HepG2 (cell line): ENCODE results near the gene FIBP. TPM values are rescaled to one million over a fixed set of nuclear protein-coding genes. Genes with fewer than 3 reads are reported as not detected.

Source experiments
- ATM ChIP-seq: fragments of 450-650 bp; IDR thresholded peaks from 2 replicates; pipeline ENCODE4 v1.7.1; 2017; ENCODE audit warnings: mild to moderate bottlenecking, borderline replicate concordance
- CEBPB ChIP-seq: IDR thresholded peaks from 2 replicates; pipeline ENCODE4 v1.6.1; 2011; ENCODE audit warnings: low read depth, low read length, improper control_type of control experiment, borderline replicate concordance
- JDP2 ChIP-seq: sonication (generic); formaldehyde crosslinking; IDR thresholded peaks from 2 replicates; pipeline ENCODE4 v1.8.1; 2022; ENCODE audit warnings: missing genetic modification reagents, borderline replicate concordance
- ZC3H4 ChIP-seq: sonication (generic); formaldehyde crosslinking; IDR thresholded peaks from 2 replicates; pipeline ENCODE4 v1.4.0; 2020; ENCODE audit warnings: missing genetic modification reagents, borderline replicate concordance
- ZFP36L1 ChIP-seq: sonication (generic); formaldehyde crosslinking; IDR thresholded peaks from 2 replicates; pipeline ENCODE4 v1.8.0; 2022; ENCODE audit warnings: mild to moderate bottlenecking, missing genetic modification reagents, moderate library complexity
- ZKSCAN1 ChIP-seq: fragments of 150-350 bp; IDR thresholded peaks from 2 replicates; pipeline ENCODE4 v1.6.1; 2014; ENCODE audit warnings: low read length
- ZNF260 ChIP-seq: sonication (generic); formaldehyde crosslinking; IDR thresholded peaks from 2 replicates; pipeline ENCODE4 v1.4.0; 2020; ENCODE audit warnings: missing genetic modification reagents, low read depth, mild to moderate bottlenecking, borderline replicate concordance
- ZNF343 ChIP-seq: sonication (generic); formaldehyde crosslinking; IDR thresholded peaks from 2 replicates; pipeline ENCODE4 v1.4.0; 2020; ENCODE audit warnings: mild to moderate bottlenecking, missing genetic modification reagents
- ZNF776 ChIP-seq: sonication (generic); formaldehyde crosslinking; IDR thresholded peaks from 2 replicates; pipeline ENCODE4 v1.4.0; 2020; ENCODE audit warnings: mild to moderate bottlenecking, missing genetic modification reagents
- polyA plus RNA-seq, 8 experiments: library from polyadenylated mRNA; depleted of rRNA in 3 of 8; stranded (reverse) in 7 of 8; unstranded in 1 of 8; fragments of >200 nt; fragmentation: Illumina TruSeq in 4 of 8; extraction: Trizol in 4 of 8; gene quantifications; 2 replicates each; pipeline versions ENCODE4 v1.2.1 to v1.2.3, GENCODE V29; 2011 to 2016; ENCODE audit warnings: low read depth in 4 of 8, missing spikeins in 1 of 8, mixed read lengths in 1 of 8; ENCODE audit not compliant: insufficient read depth in 1 of 8
- total RNA-seq, 5 experiments: library from RNA; depleted of rRNA; stranded (reverse); fragments of >200 nt; fragmentation: Illumina TruSeq; extraction: Trizol; gene quantifications; 2 replicates each; pipeline ENCODE4 v1.2.3, GENCODE V29; 2016; ENCODE audit warnings: low read depth in 1 of 5
- TF ChIP-seq, protein P1 (sequence below): sonication (generic); formaldehyde crosslinking; IDR thresholded peaks from 2 replicates; pipeline ENCODE4 v1.5.1; 2020; ENCODE audit warnings: mild to moderate bottlenecking, missing genetic modification reagents, borderline replicate concordance
- TF ChIP-seq, protein P2 (sequence below): fragments of 450-650 bp; IDR thresholded peaks from 2 replicates; pipeline ENCODE4 v1.6.1; 2017; ENCODE audit warnings: mild to moderate bottlenecking
- TF ChIP-seq, protein P3 (sequence below): sonication (generic); formaldehyde crosslinking; IDR thresholded peaks from 2 replicates; pipeline ENCODE4 v1.9.0; 2021; ENCODE audit warnings: missing genetic modification reagents, borderline replicate concordance
- TF ChIP-seq, protein P4 (sequence below): sonication (generic); formaldehyde crosslinking; IDR thresholded peaks from 2 replicates; pipeline ENCODE4 v1.8.0; 2022; ENCODE audit warnings: mild to moderate bottlenecking, missing genetic modification reagents; ENCODE audit not compliant: insufficient replicate concordance
- TF ChIP-seq, protein P5 (sequence below), 2 experiments: sonication (generic) in 1 of 2; formaldehyde crosslinking in 1 of 2; IDR thresholded peaks; 2 replicates each; pipeline versions ENCODE4 v1.6.1 to v1.9.0; 2014 to 2022; ENCODE audit warnings: antibody characterized with exemption in 1 of 2, borderline replicate concordance in 1 of 2, inconsistent platforms in 1 of 2, low read depth in 1 of 2, missing genetic modification reagents in 1 of 2

The FIBP gene
- total and polyA plus RNA-seq, 2 of the 13 experiments (the other 11 are each of a cell fraction or from before 2014, with no cell fraction given), result 42.9 to 62.1 TPM

DNA sequence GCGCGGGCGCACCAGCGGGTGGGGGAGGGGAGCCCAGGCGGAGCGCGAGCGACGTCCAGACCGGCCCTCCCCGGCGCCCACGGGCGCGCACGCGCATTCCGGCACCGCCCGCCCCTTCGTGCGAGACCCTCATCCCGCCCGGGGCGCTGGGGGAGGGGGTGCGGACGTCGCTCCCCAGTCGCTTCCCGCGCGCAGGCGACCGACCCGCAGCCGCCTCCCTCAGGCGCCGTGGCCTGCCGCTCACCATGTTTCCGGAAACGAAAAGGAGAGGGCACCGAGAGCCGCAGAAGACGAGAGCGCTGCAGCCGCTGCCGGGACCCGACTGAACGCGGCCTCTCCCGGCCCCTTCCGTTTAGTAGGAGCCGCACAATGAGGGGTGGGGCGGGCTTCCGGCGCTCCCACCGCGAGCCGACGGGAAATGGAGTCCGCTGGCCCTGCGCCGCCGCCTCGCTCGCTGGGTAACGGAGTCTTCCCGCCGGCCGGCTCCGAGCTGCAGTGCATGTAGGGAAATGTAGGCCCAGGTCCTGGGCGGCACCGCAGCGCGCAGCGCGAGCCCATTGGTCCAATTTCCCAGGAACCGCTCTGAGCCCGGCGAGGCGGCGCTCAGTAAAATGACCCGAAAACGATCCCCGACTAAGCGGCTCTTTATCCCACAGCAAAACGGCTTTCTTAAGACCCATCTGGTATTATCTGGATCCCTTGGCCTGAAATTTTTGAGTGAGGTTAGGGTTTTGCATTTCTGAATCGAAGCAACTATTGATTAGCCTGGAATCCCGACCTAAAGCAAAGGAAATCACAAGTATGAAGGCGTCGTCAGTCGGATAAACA lies 30.2 kb downstream of the FIBP start, which contains the start of gene CFL1 (continued):
- TF ChIP-seq, protein P1, sequence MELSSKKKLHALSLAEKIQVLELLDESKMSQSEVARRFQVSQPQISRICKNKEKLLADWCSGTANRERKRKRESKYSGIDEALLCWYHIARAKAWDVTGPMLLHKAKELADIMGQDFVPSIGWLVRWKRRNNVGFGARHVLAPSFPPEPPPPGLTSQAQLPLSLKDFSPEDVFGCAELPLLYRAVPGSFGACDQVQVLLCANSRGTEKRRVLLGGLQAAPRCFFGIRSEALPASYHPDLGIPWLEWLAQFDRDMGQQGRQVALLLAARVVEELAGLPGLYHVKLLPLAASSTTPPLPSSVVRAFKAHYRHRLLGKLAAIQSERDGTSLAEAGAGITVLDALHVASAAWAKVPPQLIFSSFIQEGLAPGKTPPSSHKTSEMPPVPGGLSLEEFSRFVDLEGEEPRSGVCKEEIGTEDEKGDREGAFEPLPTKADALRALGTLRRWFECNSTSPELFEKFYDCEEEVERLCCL (CRISPR knock-in tag), result no peak
- TF ChIP-seq ATM, result no peak
- no peak for TF ChIP-seq ZNF260 (CRISPR knock-in tag)
- TF ChIP-seq ZKSCAN1, result no peak
- TF ChIP-seq, protein P2, sequence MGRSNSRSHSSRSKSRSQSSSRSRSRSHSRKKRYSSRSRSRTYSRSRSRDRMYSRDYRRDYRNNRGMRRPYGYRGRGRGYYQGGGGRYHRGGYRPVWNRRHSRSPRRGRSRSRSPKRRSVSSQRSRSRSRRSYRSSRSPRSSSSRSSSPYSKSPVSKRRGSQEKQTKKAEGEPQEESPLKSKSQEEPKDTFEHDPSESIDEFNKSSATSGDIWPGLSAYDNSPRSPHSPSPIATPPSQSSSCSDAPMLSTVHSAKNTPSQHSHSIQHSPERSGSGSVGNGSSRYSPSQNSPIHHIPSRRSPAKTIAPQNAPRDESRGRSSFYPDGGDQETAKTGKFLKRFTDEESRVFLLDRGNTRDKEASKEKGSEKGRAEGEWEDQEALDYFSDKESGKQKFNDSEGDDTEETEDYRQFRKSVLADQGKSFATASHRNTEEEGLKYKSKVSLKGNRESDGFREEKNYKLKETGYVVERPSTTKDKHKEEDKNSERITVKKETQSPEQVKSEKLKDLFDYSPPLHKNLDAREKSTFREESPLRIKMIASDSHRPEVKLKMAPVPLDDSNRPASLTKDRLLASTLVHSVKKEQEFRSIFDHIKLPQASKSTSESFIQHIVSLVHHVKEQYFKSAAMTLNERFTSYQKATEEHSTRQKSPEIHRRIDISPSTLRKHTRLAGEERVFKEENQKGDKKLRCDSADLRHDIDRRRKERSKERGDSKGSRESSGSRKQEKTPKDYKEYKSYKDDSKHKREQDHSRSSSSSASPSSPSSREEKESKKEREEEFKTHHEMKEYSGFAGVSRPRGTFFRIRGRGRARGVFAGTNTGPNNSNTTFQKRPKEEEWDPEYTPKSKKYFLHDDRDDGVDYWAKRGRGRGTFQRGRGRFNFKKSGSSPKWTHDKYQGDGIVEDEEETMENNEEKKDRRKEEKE, result no peak
- no peak for TF ChIP-seq JDP2 (CRISPR knock-in tag)
- TF ChIP-seq, protein P3, sequence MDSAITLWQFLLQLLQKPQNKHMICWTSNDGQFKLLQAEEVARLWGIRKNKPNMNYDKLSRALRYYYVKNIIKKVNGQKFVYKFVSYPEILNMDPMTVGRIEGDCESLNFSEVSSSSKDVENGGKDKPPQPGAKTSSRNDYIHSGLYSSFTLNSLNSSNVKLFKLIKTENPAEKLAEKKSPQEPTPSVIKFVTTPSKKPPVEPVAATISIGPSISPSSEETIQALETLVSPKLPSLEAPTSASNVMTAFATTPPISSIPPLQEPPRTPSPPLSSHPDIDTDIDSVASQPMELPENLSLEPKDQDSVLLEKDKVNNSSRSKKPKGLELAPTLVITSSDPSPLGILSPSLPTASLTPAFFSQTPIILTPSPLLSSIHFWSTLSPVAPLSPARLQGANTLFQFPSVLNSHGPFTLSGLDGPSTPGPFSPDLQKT (CRISPR knock-in tag), result no peak
- TF ChIP-seq, protein P4, sequence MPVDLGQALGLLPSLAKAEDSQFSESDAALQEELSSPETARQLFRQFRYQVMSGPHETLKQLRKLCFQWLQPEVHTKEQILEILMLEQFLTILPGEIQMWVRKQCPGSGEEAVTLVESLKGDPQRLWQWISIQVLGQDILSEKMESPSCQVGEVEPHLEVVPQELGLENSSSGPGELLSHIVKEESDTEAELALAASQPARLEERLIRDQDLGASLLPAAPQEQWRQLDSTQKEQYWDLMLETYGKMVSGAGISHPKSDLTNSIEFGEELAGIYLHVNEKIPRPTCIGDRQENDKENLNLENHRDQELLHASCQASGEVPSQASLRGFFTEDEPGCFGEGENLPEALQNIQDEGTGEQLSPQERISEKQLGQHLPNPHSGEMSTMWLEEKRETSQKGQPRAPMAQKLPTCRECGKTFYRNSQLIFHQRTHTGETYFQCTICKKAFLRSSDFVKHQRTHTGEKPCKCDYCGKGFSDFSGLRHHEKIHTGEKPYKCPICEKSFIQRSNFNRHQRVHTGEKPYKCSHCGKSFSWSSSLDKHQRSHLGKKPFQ (CRISPR knock-in tag), result peak; percentile 21
- peak; percentile 85; the same call in 1 of the 2 replicates for TF ChIP-seq ZNF343 (CRISPR knock-in tag)
- TF ChIP-seq CEBPB, result no peak
- peak; percentile 78; the same call in 1 of the 2 replicates for TF ChIP-seq ZFP36L1
- TF ChIP-seq ZNF776 (CRISPR knock-in tag), result peak; percentile 70; the same call in 1 of the 2 replicates
- no peak for TF ChIP-seq ZC3H4 (CRISPR knock-in tag)
- TF ChIP-seq, protein P5, sequence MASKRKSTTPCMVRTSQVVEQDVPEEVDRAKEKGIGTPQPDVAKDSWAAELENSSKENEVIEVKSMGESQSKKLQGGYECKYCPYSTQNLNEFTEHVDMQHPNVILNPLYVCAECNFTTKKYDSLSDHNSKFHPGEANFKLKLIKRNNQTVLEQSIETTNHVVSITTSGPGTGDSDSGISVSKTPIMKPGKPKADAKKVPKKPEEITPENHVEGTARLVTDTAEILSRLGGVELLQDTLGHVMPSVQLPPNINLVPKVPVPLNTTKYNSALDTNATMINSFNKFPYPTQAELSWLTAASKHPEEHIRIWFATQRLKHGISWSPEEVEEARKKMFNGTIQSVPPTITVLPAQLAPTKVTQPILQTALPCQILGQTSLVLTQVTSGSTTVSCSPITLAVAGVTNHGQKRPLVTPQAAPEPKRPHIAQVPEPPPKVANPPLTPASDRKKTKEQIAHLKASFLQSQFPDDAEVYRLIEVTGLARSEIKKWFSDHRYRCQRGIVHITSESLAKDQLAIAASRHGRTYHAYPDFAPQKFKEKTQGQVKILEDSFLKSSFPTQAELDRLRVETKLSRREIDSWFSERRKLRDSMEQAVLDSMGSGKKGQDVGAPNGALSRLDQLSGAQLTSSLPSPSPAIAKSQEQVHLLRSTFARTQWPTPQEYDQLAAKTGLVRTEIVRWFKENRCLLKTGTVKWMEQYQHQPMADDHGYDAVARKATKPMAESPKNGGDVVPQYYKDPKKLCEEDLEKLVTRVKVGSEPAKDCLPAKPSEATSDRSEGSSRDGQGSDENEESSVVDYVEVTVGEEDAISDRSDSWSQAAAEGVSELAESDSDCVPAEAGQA (IDR thresholded peaks at IDR 0.05; ENCODE audit: low read depth), result peak; percentile 36; the same call in 1 of the 2 replicates
- TF ChIP-seq, protein P5 (CRISPR knock-in tag; IDR thresholded peaks at IDR 0.05; ENCODE audit: borderline replicate concordance), result no peak
